HG02840 (cell line): ENCODE measurements around the gene ADCY9.
A peak's percentile ranks its signal among the peaks of the same experiment; 100 is the strongest.
"Not testable (repeated sequence)": the region's sequence is repeated elsewhere in the genome, so short reads cannot be mapped to it uniquely, and the experiment has no call there.

ENCODE experiments used
- ATAC-seq: cut with Tn5 transposase; IDR thresholded peaks from one replicate; pipeline ENCODE4 v1.9.1; 2021; ENCODE audit warnings: mild to moderate bottlenecking, moderate library complexity, moderate number of reproducible peaks; ENCODE audit not compliant: unreplicated experiment, low FRiP score

The ADCY9 gene

DNA sequence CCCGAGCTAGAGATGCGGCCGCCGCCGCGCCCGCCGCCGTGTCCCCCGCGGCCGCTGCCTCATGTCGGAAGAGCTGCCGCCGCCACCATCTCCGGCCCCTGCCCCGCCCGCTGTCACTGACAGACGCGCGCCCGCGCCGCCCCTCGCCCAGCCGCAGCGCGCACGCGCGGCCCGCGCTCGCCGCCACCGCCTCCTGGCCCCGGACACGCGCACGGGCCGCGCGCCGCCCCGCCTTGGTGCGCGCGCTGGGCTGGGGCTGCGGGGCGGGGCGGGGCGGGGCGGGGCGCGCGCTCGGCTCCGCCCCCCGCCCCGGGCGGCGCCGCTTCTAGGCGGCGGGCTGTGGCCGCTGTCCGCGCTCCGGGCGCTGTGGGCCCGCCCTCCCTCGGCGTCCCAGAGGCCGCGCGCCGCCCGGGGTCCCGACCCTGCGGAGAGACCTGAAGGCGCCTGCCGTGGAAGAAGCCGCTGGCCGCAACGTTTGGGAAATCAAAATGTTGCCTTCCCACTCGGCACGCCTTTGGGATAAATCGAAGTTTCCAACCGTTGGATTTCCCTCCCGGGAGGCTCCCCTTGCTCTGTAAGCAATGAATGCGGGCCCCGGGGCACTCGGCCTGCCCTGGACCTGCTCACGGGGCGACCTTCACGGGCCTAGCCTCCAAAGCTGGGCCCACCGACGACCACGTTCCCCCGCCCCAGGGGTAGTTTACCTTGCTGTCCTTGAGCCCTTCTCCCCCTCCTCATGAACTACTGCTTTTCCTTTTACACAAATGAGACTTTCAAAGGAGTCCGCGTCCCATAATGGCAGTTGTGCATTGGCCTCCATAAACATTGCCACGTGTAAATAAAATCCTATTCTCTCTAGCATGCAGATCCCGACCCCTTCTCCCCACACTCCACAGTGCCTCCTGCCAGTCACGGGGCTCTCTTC lies at the start of gene ADCY9:
Gene ADCY9 (minus strand): TSS at position 118 of the 925 bp plus-strand sequence. CDS start 1,000 bp downstream, outside the sequence.
- ATAC-seq: peak; percentile 68

DNA sequence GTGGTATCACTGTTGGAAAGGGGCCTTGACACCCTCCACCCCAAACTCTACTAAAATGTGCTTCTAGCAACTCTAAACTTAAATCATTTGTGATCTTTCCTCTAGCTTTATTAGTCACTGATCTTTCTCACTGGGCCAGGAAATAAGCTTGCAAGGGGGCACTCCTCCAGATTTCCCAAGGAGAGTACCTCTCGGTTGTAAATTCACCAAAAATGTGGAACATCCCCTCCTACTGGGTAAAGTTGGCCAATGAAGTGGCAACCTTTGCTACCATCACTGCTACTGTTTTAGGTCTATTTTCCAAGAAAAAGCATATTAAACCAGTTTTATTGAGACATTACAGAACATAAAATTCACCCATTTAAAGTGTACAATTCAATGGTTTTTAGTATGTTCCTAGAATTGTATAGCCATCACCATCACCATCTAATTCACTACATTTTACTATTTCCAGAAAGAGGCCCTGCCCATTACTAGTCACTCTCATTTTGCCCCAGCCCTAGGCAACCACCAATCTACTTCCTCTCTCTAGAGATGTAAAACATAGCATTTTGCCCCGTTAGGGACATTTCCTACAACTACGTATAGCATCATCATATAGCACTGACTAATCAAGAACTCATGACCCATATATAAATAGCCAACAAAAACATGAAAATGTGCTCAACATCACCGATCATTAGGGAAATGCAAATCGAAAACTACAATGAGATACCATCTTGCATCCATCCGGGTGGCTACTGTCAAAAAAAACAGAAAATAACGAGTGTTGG lies 44.6 kb upstream of the ADCY9 start:
- ATAC-seq: no peak

DNA sequence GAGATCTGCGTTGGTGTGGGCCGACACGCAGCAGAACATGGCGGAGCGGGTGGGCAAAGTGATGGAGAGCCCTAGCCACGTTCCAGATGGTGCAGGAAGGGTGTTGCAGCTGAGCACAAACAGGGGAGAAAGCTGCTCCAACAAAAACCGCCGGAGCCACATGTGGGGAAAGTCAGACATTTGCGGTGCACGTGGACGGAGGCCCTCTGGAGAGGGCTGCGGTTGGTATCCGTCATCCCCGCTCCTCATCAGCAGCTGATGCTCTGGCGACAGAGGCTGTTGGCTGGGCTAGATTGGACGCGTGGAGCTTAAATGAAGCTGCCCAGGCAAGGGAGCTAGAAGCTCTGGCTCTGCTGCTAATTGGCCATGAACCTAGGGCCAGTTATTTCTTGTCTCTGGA lies 43.5 kb upstream of the ADCY9 start:
- ATAC-seq: no peak

DNA sequence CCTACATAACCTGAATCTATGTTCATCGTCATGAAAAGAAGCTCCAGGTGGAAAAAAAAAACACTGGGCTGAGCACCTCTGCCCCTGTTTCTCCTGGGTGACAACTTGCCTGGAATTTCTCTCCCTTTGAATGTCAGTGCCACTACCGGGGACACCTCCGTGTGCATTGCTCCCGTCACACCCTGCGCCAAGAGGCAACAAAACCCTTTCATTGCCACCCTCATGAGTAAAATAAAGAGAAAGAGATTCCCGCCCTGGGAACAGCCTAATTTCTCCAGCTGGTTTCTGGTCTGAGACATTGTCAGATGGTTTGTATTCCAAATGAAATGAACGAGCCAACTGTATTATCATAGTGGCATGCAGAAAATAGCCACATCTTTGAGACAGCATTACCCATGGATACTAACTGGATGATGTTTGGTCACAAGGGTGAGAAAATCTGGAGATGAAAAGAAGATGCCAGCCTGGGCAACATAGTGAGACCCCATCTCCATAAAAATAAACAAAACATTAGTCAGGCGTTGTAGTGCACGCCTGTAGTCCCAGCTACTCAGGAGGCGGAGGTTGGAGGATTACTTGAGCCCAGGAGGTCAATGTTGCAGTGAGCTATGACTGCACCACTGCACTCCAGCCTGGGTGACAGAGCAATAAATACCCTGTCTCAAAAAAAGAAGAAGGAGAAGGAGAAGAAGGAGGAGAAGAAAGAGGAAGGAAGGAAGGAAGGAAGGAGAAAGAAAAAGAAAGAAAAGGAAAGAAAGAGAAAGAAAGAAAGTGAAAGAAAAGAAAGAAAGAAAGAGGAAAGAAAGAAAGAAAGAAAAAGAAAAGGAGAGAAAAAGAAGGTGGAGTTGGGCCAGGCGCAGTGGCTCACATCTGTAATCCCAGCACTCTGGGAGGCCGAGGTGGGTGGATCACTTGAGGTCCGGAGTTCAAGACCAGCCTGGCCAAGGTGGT lies 42.2 kb upstream of the ADCY9 start:
- ATAC-seq: no peak

DNA sequence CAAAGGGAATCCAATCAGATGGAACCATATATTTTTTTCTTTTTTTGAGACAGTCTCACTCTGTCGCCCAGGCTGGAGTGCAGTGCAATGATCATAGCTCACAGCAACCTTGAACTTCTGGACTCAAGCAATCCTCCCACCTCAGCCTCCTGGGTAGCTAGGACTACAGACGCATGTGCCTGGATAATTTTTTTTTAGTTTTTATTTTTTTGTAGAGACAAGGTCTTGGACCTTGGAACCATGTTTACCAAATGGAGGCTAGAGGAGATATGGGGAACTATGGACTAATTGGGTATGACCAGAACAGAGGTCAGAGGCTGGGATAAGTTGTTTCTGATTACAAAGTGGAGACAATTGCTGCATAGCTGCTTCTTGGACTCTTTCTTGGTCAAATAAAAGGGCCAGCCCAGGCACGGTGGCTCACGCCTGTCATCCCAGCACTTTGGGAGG lies 41.2 kb upstream of the ADCY9 start:
- no peak for ATAC-seq

DNA sequence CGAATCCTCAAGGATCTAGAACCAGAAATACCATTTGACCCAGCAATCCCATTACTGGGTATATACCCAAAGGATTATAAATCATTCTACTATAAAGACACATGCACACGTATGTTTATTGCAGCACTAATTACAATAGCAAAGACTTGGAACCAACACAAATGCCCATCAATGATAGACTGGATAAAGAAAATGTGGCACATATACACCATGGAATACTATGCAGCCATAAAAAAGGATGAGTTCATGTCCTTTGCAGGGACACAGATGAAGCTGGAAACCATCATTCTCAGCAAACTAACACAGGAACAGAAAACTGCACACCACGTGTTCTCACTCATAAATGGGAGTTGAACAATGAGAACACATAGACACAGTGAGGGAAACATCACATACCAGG lies 40.3 kb upstream of the ADCY9 start:
- not testable (repeated sequence) for ATAC-seq

DNA sequence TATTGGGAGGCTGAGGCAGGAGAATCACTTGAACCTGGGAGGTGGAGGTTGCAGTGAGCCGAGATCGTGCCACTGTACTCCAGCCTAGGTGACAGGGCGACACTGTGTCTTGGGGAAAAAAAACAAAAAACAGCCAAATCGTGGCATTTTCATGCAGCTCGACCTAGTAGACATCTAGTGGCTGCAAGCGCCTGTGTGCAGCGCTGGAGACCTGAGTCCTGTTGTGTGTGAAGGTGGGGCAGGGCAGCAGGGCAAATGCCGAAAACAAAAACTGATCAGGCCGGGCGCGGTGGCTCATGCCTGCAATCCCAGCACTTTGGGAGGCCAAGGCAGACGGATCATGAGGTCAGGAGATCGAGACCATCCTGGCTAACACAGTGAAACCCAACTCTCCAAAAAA lies 37.1 kb upstream of the ADCY9 start:
- ATAC-seq: not testable (repeated sequence)

DNA sequence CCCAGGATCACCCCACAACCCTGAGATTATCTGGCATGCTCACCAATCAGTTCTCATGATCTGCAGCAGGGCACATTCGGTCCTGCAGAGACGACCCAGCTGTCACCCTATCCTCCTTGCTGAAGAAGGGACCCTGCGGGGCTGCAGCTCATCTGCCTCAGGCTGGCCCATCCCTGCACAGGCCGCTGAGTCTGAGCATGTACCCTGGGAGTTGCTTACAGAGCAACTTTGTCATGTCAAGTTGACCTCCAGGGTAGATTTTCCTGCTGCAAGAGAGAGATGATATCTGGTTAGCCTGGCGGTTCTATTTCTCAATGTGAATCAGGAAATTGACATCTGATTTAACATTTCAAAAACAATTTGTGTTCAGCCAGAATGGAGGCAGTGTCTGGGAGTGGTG lies 36.0 kb upstream of the ADCY9 start:
- ATAC-seq: no peak

DNA sequence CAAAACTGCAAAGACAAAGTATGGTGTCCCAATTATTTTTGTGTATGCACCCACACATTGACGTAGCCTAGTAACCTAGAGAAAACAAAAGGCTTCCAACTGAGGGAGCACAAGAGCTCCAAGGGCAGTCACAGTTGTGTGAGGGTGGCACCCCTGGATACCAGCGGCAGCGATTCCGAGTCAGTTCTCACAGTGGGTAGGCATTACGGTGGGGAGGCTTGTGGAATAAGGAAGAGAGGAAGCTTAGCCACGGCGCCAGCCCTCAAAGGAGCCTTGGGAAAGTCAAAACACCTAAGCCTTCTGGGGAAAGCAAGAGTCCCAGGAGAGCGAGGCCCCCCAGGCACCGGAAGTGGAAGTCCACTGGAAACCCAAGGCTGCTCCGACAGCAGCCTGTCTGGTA lies 31.0 kb upstream of the ADCY9 start:
- ATAC-seq: no peak

DNA sequence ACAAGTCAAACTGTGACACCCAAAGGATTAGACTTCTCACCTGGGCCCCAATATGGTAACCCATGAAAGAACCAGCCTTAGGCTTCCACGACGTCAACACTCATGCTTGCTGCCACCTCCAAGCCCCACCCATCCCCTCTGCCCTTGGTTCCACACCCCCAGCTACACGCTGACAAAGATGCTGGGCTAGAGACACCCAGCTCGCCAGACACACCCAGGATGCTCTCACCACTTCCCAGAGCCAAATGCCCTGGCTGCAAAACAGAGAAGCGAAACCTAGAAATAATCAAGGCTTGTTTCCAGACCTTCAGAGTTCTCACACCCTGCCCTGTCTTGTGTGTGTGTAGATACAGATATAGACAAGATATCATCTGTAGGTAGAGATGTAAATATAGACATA lies 26.0 kb upstream of the ADCY9 start:
- no peak for ATAC-seq

DNA sequence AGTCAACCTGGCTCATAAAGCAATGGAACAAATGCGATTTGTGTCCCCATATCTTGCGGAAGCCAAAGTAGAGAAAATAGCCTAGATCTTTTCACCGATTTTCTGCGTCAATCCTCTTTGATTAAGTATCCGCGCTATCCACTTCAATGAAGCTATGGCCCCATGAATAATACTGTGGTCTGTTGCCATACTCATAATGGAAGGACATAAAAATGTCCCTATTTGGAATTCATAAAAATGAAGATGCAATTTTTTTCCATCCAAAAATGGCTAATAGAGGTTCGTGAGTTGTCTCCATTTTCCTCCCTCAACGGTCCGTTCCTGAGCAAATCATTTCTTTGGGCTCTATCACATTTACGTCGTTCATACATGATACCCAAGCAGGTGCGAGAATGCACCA lies 25.4 kb upstream of the ADCY9 start:
- ATAC-seq: no peak

DNA sequence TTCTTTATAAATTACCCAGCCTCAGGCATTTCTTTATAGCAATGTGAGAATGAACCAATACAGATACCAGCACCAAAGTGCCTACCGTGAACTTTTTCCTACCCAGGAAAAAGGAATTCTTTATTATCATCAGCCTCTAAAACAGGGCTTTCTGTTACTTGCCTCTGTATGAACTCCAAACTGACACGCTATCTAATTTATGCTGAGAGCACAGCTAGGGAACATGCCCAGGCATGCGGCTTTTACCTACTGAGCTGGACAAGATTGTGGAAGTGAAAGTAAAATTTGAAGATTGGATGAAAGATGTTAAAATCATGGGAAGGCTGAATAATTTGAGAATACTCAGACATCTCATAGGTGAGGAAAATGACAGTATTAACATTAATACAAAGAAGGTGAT lies 24.4 kb upstream of the ADCY9 start:
- no peak for ATAC-seq

DNA sequence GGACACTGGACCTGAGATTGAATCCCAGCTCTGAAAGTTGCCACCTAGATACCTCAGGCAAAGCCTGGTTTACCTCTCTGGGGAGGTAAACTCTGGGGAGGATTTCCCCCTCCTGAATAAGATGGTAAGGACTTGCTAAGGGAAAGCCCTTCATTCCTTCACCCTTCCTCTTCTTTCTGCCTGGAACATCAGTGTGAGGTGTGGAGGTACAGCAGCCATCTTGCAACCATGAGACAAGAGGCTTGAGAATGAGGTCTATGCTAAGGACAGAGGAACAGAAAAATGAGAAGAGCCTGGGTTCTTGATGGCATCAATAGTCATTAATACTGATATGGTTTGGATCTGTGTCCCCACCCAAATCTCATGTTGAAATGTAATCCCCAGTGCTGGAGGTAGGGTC lies 23.7 kb upstream of the ADCY9 start:
- ATAC-seq: no peak

DNA sequence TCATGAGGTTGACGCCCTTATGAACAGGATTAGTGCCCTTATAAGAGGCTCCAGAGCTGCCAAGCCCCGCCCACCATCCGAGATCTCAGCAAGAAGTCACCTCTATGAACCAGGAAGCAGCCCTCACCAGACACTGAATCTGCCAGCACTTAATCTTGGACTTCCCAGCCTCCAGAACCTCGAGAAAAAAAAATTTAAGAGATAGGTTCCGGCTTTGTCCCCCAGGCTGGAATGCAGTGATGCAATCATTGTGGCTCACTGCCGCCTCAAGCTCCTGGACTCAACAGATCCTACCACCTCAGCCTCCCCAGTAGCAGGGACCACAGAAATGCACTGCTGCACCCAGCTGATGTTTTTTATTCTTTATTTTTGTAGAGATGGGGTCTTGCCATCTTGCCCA lies 22.5 kb upstream of the ADCY9 start:
- no peak for ATAC-seq

DNA sequence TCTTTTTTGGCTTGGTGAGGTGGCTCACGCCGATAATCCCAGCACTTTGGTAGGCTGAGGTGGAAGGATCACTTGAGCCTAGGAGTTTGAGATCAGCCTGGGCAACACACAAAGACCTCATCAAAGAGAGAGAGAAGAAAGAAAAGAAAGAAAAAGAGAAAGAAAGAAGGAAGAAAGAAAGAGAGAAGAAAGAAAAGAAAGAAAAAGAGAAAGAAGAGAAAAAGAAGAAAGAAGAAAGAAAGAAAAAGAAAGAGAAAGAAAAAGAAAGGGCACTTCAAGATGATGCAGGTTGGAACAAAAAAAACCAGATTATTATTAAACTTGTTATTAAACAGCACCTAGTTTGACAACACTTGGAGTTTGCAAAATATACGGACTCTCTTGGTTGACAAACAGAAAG lies 21.2 kb upstream of the ADCY9 start:
- no peak for ATAC-seq

DNA sequence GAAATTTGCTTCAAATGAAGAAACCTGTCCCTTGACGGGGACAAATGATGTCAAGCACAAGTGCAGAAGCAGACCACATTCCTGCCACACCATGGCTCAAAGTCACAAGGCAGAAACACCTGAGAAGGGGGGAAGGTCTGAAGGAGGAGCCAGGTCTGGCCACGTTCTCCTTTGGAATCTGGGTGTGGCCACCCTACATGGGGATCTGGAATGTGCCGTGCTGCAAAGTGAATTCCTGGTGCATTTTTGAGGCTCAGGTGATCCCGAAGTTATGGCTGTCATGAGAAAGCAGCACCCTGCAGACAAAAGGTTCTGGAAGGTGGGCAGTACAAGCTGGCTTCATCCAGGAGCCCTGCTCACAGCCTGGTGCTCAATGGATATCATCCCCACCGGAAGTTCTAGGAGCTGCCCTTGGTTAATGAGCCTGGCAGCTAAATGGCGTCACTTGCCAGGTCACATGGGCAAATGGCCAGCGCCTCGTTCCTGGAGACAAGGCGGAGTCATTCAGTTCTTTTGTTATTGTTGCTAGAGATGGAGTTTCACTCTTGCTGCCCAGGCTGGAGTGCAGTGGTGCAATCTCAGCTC lies 20.1 kb upstream of the ADCY9 start:
- ATAC-seq: no peak

DNA sequence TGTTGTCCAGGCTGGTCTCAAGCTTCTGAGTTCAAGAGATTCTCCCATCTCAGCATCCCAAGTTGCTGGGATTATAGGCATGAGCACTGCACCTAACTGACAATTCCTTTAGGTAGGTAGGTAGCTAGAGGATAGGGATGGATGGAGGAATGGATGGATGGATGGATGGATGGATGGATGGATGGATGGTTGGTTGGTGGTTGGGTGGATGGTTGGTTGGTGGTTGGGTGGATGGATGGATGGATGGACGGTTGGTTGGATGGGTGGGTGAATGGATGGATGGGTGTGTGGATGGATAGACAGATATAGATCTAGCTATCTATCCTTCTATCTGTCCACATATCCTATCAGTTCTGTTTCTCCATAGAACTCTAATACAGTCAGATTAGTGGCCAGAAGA lies 19.3 kb upstream of the ADCY9 start:
- no peak for ATAC-seq

DNA sequence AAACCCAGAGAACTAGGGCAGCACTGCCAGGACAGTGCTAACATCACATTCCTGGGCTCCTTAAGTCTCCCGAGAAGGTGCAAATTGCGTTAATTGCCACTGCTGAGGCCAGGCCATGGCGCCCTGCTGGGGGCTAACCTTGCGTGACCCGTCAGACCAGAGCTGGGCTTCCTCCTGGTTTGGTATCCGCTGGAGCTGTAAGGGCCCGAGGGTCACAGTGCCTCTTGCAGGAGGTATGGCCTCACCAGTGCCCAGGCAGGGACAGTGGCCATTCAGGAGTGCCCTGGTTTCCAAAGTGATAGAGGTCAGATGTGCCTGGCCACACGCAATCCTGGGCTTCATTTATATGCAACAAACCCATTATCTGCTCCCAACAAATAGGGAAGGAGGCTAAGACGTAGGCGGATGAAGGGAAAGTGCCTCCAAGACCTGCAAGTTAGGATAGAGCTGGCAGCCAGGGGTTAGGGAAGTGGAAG lies 17.7 kb upstream of the ADCY9 start:
- ATAC-seq: no peak

DNA sequence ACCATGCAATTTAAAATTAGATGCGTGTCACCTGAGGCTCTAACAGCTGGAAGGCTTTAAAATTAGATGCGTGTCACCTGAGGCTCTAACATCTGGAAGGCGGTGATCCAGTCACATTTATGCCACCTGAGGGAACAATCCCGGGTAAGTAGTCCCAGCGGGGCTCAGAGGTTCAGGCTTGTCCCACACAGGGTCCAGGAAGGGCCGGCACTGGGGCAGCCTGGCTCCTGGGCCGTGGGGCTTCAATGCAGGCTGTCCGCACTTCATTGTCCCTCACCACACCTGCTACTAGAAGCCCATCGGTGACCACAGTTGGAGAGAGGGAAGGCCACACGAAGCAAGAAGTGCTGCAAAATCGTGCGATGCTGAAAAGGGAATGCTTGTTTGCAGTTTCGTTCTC lies 15.4 kb upstream of the ADCY9 start:
- no peak for ATAC-seq
